IPS-15b (cell line): ENCODE measurements around the gene IL17RB.
A peak's percentile ranks its signal among the peaks of the same experiment; 100 is the strongest.

Source experiments
- H3K27me3 ChIP-seq: one replicate; pipeline ENCODE4 v1.6.1; 2013; ENCODE audit warnings: low read length; ENCODE audit not compliant: control insufficient read depth, insufficient read depth
- H3K36me3 ChIP-seq: one replicate; pipeline ENCODE4 v1.6.1; 2013; ENCODE audit warnings: low read length; ENCODE audit not compliant: control insufficient read depth, insufficient read depth
- H3K4me1 ChIP-seq: one replicate; pipeline ENCODE4 v1.6.1; 2013; ENCODE audit warnings: mild to moderate bottlenecking, low read length; ENCODE audit not compliant: control insufficient read depth, insufficient read depth
- H3K4me3 ChIP-seq: one replicate; pipeline ENCODE4 v1.5.1; 2013; ENCODE audit warnings: low read depth, low read length
- H3K9ac ChIP-seq: one replicate; pipeline ENCODE4 v1.6.1; 2013; ENCODE audit warnings: low read depth, mild to moderate bottlenecking, low read length
- H3K9me3 ChIP-seq: one replicate; pipeline ENCODE4 v1.6.1; 2013; ENCODE audit warnings: mild to moderate bottlenecking, low read length; ENCODE audit not compliant: control insufficient read depth, insufficient read depth

IL17RB gene

GRCh38 chr3:53884623-53885022, 38.3 kb downstream of the IL17RB start:
- H3K36me3 ChIP-seq: peaks cover 6% of the 10 kb centered on the region
- no peaks in the 10 kb centered on the region for H3K9me3 ChIP-seq
- no peak overlapping the region for H3K9ac ChIP-seq
- peaks cover 7% of the 10 kb centered on the region for H3K4me1 ChIP-seq
- no peak overlapping the region for H3K4me3 ChIP-seq
- H3K27me3 ChIP-seq: no peaks in the 10 kb centered on the region

- Histone ChIP-seq H3K9ac (no peak overlapping the region), H3K36me3 (peaks cover 6% of the 10 kb centered on the region), H3K4me3 (no peak overlapping the region), H3K27me3 (no peaks in the 10 kb centered on the region), H3K9me3 (no peaks in the 10 kb centered on the region), H3K4me1 (peaks cover 7% of the 10 kb centered on the region)
Measured at GRCh38 chr3:53885239-53885638, 38.9 kb downstream of the IL17RB start.

GRCh38 chr3:53887446-53887845, 41.1 kb downstream of the IL17RB start:
- Histone ChIP-seq H3K4me1 (peaks cover 1% of the 10 kb centered on the region), H3K4me3 (no peak overlapping the region), H3K36me3 (peaks cover 7% of the 10 kb centered on the region), H3K27me3 (no peaks in the 10 kb centered on the region), H3K9ac (no peak overlapping the region), H3K9me3 (no peaks in the 10 kb centered on the region)

GRCh38 chr3:53888232-53888631, 41.9 kb downstream of the IL17RB start:
- no peaks in the 10 kb centered on the region for H3K27me3 ChIP-seq
- peaks cover 7% of the 10 kb centered on the region for H3K36me3 ChIP-seq
- no peak overlapping the region for H3K4me3 ChIP-seq
- H3K9me3 ChIP-seq: no peaks in the 10 kb centered on the region
- H3K4me1 ChIP-seq: no peaks in the 10 kb centered on the region
- no peak overlapping the region for H3K9ac ChIP-seq

DNA sequence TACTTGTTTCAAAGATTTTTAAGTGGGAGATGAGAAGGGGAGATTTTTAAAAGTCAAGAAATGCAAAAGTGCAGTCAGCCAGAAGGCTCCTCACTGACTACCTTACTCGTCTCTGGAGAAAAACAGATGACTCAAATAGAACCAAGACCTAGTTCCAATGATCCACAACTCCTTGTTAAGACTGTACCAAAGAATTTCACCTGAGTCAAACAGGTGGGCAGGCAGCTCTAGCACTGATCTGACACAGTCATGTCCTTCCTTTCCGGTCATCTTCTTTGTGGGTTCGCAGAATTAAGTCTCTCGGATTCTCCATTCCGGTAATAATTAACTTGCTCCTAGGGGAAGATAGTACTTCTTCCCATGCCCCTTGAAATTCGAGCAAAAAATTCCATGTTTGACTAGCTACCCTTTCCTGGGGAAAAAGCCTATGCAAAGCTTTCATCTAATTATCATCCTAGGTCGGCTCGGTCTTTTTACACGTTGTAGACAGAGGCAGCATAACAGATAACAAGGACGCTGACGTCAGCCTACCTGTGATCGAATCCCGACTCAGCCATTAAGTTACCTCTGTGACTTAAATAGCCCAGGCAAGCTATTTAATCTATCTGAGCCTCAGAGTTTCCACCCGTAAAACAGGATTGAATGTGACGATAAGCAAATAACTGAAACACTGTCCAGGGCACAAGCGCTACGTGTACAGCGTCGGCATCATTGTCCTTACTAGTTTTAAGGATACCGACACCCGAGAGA, 44.5 kb downstream of the IL17RB start:
- no peaks in the 10 kb centered on the region for H3K27me3 ChIP-seq
- peak overlapping the region; percentile 83 for H3K4me3 ChIP-seq
- H3K9ac ChIP-seq: peak overlapping the region; percentile 57
- no peaks in the 10 kb centered on the region for H3K9me3 ChIP-seq
- H3K36me3 ChIP-seq: peaks cover 3% of the 10 kb centered on the region
- no peaks in the 10 kb centered on the region for H3K4me1 ChIP-seq

DNA sequence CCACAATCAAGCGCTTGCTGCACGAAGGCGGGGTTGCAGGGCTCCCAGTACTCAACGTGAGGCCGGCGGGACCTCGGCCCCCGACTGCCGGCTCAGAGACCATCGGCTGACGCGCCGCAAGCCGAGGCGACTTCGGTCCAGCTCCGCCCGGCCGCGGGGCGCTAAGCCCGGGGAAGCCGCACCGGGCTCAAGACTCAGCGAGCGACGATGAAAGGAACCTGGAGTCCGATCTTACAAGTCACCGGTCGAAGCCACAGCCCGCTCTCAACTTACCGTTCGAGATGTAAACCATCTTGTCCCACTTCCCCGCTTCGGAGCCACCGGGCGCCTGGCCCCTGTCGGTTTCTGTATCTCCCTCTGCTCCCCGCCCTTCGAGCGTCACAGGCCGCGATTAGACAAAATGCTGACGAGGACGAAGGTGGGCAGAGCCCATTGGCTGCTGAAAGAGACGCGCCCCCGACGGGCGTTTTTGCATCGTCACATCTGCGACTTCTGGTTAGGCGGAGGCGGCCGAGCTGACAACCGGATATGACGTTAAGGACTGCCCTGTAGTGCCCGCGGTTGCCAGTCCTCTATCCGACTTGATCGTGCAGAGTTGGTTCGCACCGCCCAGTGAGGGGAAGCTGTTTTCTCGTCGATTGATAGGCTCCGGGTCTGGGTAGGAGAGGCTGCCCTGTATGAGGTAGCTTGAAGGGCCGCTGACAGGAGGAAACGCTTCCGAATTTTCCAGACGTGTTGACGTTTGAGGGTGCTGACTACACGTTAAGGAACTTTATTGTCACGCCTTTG, 45.3 kb downstream of the IL17RB start, which contains the start of gene SELENOK:
Gene SELENOK, minus strand, starts transcription at position 363 of the 789 bp plus-strand sequence.
- H3K27me3 ChIP-seq: no peaks in the 10 kb centered on the region

GRCh38 chr3:53892286-53892637, 45.9 kb downstream of the IL17RB start:
- H3K36me3 ChIP-seq: peaks cover 3% of the 10 kb centered on the region
- no peaks in the 10 kb centered on the region for H3K9me3 ChIP-seq
- no peaks in the 10 kb centered on the region for H3K27me3 ChIP-seq
- peak overlapping the region; percentile 42 for H3K9ac ChIP-seq
- H3K4me3 ChIP-seq: peak overlapping the region; percentile 83
- no peaks in the 10 kb centered on the region for H3K4me1 ChIP-seq

More for the DNA sequence above, 45.3 kb downstream of the IL17RB start, which contains the start of gene SELENOK:
- peaks cover 3% of the 10 kb centered on the region for H3K36me3 ChIP-seq
- no peaks in the 10 kb centered on the region for H3K4me1 ChIP-seq
- H3K4me3 ChIP-seq: peak within 1 kb of the TSS; percentile 83
- H3K9me3 ChIP-seq: no peaks in the 10 kb centered on the region
- H3K9ac ChIP-seq: peak within 1 kb of the TSS; percentile 57

DNA sequence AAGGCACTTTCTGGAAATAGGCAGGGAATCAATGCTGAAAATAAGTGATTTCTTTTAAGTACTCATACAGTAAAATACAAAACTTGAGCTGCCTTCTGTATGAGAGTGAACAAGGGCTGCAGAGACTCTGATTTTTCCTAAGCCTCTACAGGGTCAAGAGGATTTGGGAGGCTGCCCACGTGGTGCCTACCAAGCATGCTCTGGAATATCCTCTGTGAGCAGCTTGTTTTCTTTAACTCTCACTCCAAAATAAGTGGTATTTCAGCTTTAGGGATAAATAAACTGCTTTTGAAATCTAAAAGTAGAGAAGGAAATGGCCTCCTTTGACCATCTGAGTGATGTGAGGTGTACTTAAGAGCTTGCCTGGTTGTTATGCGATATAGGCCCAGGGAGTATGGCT, 53.4 kb downstream of the IL17RB start:
- H3K9ac ChIP-seq: no peak overlapping the region
- no peaks in the 10 kb centered on the region for H3K9me3 ChIP-seq
- H3K4me3 ChIP-seq: no peak overlapping the region
- H3K36me3 ChIP-seq: no peaks in the 10 kb centered on the region
- H3K4me1 ChIP-seq: no peaks in the 10 kb centered on the region
- no peaks in the 10 kb centered on the region for H3K27me3 ChIP-seq

GRCh38 chr3:53900666-53901331, 54.4 kb downstream of the IL17RB start:
- Histone ChIP-seq H3K27me3 (no peaks in the 10 kb centered on the region), H3K36me3 (no peaks in the 10 kb centered on the region), H3K9ac (no peak overlapping the region), H3K4me3 (no peak overlapping the region), H3K9me3 (no peaks in the 10 kb centered on the region), H3K4me1 (no peaks in the 10 kb centered on the region)

DNA sequence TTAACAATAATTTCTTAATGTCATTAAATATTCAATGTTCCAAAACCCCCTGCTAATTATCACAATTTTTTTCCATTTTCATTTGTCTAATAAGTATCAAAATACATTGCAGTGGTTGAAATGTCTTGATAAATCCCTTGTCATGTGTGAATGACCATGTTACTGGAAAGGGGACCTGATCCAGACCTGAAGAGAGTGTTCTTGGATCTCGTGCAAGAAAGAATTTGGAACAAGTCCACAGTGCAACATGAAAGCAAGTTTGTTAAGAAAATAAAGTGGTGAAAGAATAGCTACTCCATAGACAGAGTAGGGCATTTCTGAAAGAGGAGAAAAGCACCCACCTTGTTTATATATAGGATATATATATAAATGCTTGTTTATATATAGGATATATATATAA, 55.7 kb downstream of the IL17RB start:
- Histone ChIP-seq H3K4me3 (no peak overlapping the region), H3K4me1 (no peaks in the 10 kb centered on the region), H3K9ac (no peak overlapping the region)

GRCh38 chr3:53902711-53903110, 56.3 kb downstream of the IL17RB start:
- Histone ChIP-seq H3K4me3 (no peak overlapping the region), H3K9me3 (no peaks in the 10 kb centered on the region), H3K36me3 (no peaks in the 10 kb centered on the region), H3K27me3 (no peaks in the 10 kb centered on the region), H3K9ac (no peak overlapping the region), H3K4me1 (no peaks in the 10 kb centered on the region)

More for the DNA sequence above, 55.7 kb downstream of the IL17RB start:
- Histone ChIP-seq H3K9me3 (no peaks in the 10 kb centered on the region), H3K36me3 (no peaks in the 10 kb centered on the region), H3K27me3 (no peaks in the 10 kb centered on the region)
